ENCODE measurements around the gene ZNF830.
"Not testable (repeated sequence)": the region's sequence is repeated elsewhere in the genome, so short reads cannot be mapped to it uniquely, and the experiment has no call there.

Gene ZNF830, protein sequence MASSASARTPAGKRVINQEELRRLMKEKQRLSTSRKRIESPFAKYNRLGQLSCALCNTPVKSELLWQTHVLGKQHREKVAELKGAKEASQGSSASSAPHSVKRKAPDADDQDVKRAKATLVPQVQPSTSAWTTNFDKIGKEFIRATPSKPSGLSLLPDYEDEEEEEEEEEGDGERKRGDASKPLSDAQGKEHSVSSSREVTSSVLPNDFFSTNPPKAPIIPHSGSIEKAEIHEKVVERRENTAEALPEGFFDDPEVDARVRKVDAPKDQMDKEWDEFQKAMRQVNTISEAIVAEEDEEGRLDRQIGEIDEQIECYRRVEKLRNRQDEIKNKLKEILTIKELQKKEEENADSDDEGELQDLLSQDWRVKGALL

DNA sequence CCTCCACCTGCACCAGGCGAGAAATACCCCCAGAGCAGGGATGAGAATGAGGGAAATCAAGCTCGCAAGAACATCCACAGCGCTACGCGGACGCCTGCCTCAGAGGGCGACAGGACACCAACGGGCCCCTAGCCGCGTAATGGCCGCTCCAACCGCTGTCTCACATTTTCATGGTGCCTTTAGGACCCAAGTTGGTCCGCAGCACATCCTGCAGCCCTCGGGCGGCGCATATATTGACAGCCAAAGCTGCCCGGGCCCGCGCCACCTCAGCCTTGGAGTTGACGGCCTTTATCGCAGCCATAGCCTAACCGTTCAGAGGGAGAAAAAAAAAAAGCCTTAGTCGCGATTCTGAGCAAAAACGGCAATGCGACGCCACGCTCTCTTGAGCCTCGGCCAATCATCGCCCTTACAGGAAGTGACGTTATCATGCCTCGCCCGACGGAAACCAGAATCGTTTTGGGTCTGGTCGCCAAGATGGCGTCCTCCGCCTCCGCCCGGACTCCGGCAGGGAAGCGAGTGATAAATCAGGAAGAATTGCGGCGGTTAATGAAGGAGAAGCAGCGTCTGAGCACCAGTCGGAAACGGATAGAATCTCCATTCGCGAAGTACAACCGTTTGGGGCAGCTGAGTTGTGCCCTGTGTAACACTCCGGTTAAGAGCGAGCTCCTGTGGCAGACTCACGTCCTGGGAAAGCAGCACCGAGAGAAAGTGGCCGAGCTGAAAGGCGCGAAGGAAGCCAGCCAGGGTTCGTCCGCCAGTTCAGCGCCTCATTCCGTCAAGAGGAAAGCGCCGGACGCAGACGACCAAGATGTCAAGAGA, at the start of gene ZNF830, which contains the start of gene CCT6B:
Gene ZNF830, plus strand, starts transcription at position 448 of the 819 bp plus-strand sequence. Its CDS starts 27 bp downstream, at position 475.
Gene CCT6B, minus strand, starts transcription at position 368 of the 819 bp plus-strand sequence. Its CDS starts 67 bp downstream, at position 301.
- peak; percentile 67 to 83 (median 80) for DNase-seq (ENCODE audit: low read depth in 3 of 3)

GRCh38 chr17:34913001-34913400, 48.3 kb upstream of the ZNF830 start:
- DNase-seq (ENCODE audit: low read depth in 3 of 3) = no peak

DNA sequence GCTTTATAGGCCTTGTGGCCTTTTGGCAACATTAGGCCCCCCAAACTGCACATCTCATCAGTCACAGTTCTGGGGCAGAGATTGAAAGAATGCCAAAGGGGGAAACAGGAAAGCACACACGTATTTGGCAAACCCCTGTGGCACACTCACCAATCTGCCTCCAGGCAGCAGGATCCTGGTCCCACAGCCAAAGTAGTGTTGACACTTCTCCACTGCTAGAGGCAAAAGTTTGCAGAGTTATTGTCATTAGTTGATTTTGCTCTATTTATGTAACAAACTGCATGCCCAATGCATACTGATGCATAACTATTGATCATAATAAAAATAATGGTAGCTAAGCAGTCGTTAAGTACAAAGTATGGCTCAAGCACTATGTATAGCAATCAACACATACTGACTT, 45.2 kb upstream of the ZNF830 start:
- no peak for DNase-seq (ENCODE audit: low read depth in 3 of 3)

DNA sequence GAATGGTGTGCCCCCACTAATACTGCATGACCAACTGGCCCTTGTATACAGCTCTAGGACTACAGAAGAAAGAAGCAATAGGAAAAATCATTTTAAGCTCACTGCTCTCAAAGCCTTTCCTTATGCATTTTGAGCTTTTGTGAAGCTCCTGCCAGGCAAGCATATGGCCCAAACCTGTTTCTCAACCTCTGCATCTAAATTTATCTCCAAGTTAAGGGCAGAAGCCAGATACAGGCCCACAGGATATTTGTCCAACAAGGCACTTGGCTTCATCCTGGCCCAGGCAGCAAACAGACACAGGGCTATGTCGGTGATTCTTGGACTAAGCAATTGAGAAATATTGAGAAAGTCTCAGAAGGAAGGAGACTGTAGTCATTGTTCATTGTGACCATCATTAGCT, 44.0 kb upstream of the ZNF830 start:
- no peak for DNase-seq (ENCODE audit: low read depth in 3 of 3)

DNA sequence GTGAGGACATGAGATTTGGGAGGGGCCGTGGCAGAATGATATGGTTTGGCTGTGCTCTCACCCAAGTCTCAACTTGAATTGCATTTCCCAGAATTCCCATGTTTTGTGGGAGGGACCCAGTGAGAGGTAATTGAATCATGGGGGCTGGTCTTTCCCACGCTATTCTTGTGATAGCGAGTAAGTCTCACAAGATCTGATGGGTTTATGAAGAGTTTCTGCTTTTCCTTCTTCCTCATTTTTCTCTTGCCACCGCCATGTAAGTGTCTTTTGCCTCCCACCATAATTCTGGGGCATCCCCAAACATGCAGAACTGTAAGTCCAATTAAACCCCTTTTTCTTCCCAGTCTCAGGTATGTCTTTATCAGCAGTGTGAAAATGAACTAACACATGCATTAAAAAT, 40.7 kb upstream of the ZNF830 start:
- DNase-seq (ENCODE audit: low read depth in 3 of 3) = no peak

- DNase-seq (ENCODE audit: low read depth in 3 of 3) = no peak
Measured at GRCh38 chr17:34926661-34927060, 34.7 kb upstream of the ZNF830 start.

DNA sequence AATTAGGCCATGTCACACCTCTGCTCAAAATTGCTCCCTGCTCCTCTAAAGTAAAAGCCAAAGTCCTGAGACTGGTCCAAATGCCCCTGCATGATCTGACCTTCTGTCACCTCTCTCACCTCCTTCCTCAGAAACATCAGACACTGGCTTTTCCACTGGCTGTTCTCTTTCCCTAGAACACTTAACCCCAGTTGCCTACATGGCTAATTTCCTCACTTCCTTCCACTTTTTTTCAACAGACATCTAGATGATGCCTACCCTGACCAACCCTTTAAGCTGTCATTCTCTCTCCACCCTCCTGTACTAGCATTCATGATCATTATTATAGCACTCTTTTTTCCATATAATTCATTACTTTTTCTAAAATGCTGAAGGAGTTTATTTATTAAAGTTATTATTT, 31.1 kb upstream of the ZNF830 start:
- no peak for DNase-seq (ENCODE audit: low read depth in 3 of 3)

DNA sequence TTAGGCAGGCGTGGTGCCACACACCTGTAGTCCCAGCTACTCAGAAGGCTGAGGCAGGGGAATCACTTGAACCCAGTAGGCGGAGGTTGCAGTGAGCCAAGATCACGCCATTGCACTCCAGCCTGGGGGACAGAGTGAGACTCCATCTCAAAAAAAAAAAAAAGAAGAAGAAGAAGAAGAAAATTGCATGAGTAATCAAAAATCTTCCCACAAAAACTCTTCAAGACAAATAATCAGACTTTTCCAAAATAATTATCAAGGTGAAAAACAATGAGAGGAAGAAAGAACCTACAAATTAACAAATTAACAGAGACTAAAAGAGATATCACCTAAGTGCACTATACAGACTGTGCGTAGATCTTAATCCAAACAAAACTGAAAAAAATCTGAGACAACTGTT, 10.6 kb upstream of the ZNF830 start:
- not testable (repeated sequence) for DNase-seq (ENCODE audit: low read depth in 3 of 3)

DNA sequence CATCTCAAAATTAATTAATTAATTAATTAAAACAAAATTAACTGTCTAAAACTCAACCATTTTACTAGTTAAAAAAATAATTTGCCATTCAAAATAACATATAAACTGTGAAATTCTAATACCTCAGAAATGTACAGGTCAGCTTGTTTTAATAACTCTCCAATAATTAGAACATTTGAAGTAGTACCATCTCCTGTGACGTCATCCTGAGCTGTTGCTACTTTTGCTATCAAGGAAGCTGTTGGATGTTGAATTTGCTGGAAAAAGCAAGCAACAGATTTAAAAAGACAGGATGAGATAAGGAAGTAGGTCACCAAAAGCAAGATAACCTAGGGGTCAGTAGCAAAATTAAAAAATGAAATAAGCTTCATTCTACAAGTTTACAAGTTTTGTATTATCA, 2.9 kb upstream of the ZNF830 start:
- no peak for DNase-seq (ENCODE audit: low read depth in 3 of 3)

GRCh38 chr17:34974179-34974578, 12.8 kb downstream of the ZNF830 start:
- DNase-seq (ENCODE audit: low read depth in 3 of 3) = no peak

DNA sequence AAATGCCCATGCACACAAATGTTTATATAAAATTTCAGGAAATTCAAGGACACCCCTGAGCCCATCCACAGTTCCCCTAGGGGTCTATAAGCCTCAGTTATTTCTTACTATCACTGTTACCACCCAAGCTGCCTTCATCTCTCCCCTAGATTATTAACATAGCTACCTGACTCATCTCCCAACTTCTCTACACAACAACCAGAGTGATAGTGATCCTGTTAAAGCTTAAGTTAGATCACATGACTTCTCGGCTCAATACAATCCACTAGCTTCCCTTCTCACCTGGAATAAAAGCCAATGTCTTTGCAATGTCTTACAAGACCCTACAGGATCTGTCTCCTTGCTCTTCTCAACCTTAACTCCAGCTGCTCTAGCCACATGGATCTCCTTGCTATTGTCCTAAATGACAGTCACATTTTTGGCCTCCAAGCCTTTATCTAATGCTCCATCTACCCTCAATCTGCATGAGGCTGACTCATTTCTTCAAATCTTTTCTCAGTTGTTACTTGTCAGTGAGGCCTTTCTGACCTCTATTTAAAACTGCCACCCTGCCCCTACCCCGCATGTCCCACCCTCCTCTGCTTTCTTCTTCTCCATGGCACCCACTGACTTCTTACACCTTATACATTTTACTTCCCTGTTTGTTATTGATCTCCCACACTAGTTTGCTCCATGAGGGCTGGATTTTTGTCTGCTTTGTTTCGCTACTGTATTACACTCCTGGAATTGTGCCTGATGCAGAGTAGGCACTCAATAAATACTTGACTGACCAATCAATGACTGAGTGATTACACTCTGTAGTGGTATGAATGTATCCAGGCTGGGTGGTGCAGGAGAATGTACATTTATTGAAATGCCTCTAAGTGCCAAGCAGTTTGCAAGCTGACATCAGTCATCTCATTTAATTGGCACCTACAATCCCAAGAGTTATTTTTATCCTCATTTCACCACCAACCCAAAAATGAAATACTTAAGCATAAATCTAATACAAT, 13.8 kb downstream of the ZNF830 start:
- DNase-seq (ENCODE audit: low read depth in 3 of 3) = no peak

DNA sequence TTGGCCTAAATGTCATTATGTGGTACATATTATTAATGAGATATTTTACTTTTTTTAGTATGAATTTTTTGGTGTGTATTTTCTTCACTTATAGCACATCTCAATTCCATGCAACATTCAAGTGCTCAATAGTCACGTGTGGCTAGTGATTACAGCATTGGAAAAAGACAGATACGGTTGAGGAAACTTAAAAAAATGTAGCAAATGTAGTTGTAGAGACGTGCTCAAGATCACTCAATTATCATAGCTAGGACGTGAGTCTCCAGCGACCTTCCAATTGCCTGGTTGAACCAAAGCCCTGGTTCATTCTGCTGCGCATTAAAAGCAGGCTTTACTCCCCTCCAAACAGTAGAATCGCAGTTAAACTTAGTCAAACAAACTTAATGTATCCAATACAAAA, 17.8 kb downstream of the ZNF830 start:
- DNase-seq (ENCODE audit: low read depth in 3 of 3) = no peak

DNA sequence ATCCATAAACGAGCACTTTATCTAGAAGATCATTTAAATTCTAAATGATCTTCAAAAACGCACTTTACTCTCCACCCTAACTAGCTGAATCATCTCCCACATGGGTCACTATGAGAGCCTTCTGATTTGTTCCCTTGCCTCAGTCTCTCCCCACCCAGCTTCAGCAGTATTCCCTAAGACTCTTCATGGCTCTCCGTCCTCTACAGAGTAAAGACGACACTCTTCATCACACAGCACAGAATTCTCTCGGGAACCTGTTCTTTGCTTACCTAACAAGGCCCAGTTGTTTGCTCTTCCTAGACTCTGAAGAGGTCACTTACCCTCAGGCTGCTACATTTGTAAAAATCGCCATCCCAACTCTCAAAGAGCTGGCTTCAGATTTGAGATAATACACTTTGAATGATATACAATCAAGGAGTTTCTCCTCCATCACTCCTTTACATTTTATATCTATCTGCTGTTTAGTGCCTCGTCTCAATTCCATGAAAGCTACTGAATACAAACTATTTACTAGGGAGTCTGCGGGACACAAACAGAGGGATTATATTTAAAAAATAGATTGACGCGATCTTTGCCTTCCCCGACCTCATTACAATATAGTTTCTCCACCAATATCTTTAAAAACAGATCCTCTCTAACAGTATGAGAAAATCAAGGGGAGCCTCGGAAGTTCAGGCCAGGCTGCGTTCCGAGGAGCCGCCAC, 18.5 kb downstream of the ZNF830 start:
- DNase-seq (ENCODE audit: low read depth in 3 of 3) = no peak

DNA sequence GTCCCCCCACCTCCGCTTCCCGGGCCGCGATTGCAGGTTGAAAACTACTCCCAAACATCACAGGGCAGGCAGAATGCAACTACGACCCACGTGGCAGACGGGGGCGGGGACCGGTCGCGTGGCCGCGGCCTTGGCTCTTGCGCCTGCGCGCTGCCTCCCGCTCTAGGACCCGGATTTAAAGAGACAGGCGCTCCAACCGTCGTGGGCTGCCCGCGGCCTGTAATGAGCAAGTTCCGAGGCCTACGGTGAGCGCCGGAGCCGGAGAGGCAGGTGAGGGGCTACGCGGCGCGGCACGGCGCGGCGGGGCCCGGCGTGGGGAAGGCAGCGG, 19.0 kb downstream of the ZNF830 start, which contains the start of gene LIG3:
Gene LIG3, plus strand, starts transcription at position 160 of the 328 bp plus-strand sequence. CDS start 2,494 bp downstream, outside the sequence.
- peak; percentile 89 to 92 (median 91) for DNase-seq (ENCODE audit: low read depth in 3 of 3)

- peak in 2 of 3 experiments; percentile 65 to 80 for DNase-seq (ENCODE audit: low read depth in 3 of 3)
Measured at GRCh38 chr17:34980681-34981537, 19.6 kb downstream of the ZNF830 start.

DNA sequence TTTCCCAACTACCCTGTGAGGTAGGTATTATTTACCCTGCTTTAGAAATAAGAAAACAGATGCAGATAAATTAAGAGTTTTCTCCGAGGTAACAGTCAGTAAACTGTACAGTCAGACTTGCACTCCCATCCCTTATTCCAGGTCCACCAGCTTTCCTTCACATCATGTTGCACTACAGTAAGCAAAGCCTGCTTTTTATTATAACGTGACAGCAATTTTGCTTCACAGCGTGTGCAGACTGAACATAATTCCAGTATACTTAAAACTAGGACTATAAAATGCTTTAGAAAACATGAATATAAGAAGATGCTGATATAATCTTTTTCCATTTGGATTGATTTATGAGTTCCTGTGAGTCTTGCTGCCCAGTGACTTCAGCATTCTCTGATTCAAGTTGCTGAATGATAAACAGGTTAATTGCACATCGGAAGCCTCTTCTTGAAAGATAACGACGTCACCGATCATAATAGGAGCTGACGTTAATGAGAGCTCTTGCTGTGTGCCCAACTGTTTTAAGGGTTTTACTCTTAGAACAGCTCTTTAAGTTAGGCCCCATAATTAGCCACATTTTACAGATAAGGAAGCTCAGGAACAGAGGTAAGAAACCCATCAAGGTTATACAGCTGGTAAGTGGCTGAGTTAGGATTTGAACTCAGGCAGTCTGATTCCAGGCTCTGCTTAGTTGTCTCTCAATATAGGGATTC, 20.4 kb downstream of the ZNF830 start:
- no peak for DNase-seq (ENCODE audit: low read depth in 3 of 3)

GRCh38 chr17:34987232-34987631, 25.9 kb downstream of the ZNF830 start:
- DNase-seq (ENCODE audit: low read depth in 3 of 3) = no peak

DNA sequence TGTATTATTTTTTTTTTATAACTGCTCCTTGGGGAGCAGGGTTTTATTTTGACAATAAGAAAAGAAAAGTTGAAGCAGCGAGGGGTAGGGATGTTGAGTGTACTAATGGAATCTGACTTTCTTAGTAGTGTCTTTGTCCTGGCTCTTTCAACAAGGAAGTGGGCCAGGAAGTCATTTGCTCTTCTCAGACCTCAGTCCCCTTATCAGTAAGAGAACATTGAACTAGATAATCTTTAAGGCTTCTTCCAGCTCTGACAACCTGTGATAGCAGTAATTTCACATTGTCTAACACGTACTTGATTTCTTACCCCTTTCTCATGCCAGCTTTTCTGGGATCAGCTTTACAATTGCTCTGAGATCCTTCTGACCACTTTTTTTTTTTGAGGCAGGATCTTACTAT, 27.3 kb downstream of the ZNF830 start:
- DNase-seq (ENCODE audit: low read depth in 3 of 3) = no peak

DNA sequence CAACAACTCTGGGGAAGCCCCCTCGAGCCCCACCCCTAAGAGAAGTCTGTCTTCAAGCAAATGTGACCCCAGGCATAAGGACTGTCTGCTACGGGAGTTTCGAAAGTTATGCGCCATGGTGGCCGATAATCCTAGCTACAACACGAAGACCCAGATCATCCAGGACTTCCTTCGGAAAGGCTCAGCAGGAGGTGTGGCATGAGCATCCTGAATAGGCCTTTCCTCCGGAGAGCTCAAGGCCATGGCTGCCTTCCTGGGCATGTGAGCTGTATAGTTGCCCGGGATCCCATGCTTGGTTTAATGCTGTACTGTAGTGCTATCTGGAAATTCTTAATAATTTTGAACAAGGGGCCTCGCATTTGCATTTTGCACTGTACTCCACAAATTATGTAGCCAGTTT, 28.1 kb downstream of the ZNF830 start:
- DNase-seq (ENCODE audit: low read depth in 3 of 3) = no peak

Data from stimulated activated CD4-positive, alpha-beta T cell treated with anti-CD3 and anti-CD28 coated beads, TNF-alpha, amount 100 ng/mL, for 4 hours (primary cell).